Nephron (organoid): ENCODE measurements around the gene ZNF230.

Source experiments
- H3K27ac Mint-ChIP-seq, 3 experiments: 2 replicates each; pipeline ENCODE4 v1.8.0; 2020; ENCODE audit warnings: mixed read lengths in 3 of 3, mild to moderate bottlenecking in 2 of 3, moderate library complexity in 1 of 3
- H3K27me3 Mint-ChIP-seq: 2 replicates; pipeline ENCODE4 v1.8.0; 2021; ENCODE audit warnings: low read depth, mild to moderate bottlenecking, moderate library complexity, mixed read lengths
- H3K36me3 Mint-ChIP-seq: 2 replicates; pipeline ENCODE4 v1.8.0; 2020; ENCODE audit warnings: low read depth, mixed read lengths
- H3K4me1 Mint-ChIP-seq: 2 replicates; pipeline ENCODE4 v1.8.0; 2020; ENCODE audit warnings: mixed read lengths
- H3K4me3 Mint-ChIP-seq, 3 experiments: 2 replicates each; pipeline ENCODE4 v1.8.0; 2020; ENCODE audit warnings: mild to moderate bottlenecking in 3 of 3, mixed read lengths in 3 of 3, moderate library complexity in 2 of 3
- H3K9me3 Mint-ChIP-seq: 2 replicates; pipeline ENCODE4 v1.8.0; 2020; ENCODE audit warnings: mixed read lengths
- CTCF ChIP-seq, 3 experiments: fragments of 200-600 bp; sonication (generic); IDR thresholded peaks; one replicate each; pipeline ENCODE4 v1.5.0; 2021; ENCODE audit warnings: antibody characterized with exemption in 3 of 3; ENCODE audit not compliant: unreplicated experiment in 3 of 3

The ZNF230 gene

GRCh38 chr19:44061038-44061437, 58.3 kb downstream of the ZNF230 start:
- no peak for TF ChIP-seq CTCF (IDR thresholded peaks at IDR 0.05; ENCODE audit: unreplicated experiment in 3 of 3)
- H3K27ac Mint-ChIP-seq, result no peak overlapping the region
- peaks cover 8% of the 10 kb centered on the region for H3K9me3 Mint-ChIP-seq
- H3K27me3 Mint-ChIP-seq, result no peaks in the 10 kb centered on the region
- H3K36me3 Mint-ChIP-seq, result peaks cover 96% of the 10 kb centered on the region
- H3K4me3 Mint-ChIP-seq, result no peak overlapping the region
- H3K4me1 Mint-ChIP-seq, result no peaks in the 10 kb centered on the region
